SU-DHL-6 (cell line): ENCODE results near the gene AFG3L2.

Source experiments
- H2AFZ ChIP-seq: fragments of 200-600 bp; sonication (generic); 2 replicates; pipeline ENCODE4 v1.6.1; 2014; ENCODE audit warnings: low read depth, mild to moderate bottlenecking, moderate library complexity, mixed read lengths, antibody characterized with exemption, low read length; ENCODE audit not compliant: severe bottlenecking
- H3F3A ChIP-seq: fragments of 200-600 bp; shearing (Covaris generic); 2 replicates; pipeline ENCODE4 v1.6.0; 2016; ENCODE audit warnings: antibody characterized with exemption, mild to moderate bottlenecking; ENCODE audit not compliant: insufficient read depth
- H3K27ac ChIP-seq: fragments of 200-600 bp; sonication (generic); 2 replicates; pipeline ENCODE4 v1.5.1; 2016; ENCODE audit warnings: low read depth, mild to moderate bottlenecking, low read length, moderate library complexity, mixed read lengths
- H3K27me3 ChIP-seq: fragments of 200-600 bp; sonication (generic), shearing (Covaris generic); 2 replicates; pipeline ENCODE4 v1.6.0; 2014; ENCODE audit warnings: mild to moderate bottlenecking, low read length
- H3K36me3 ChIP-seq: fragments of 200-600 bp; sonication (generic); 2 replicates; pipeline ENCODE4 v1.6.1; 2014; ENCODE audit warnings: mild to moderate bottlenecking, low read length, mixed read lengths
- H3K4me2 ChIP-seq: fragments of 300-600, 200-600 bp; shearing (Covaris generic), sonication (generic); 2 replicates; pipeline ENCODE4 v1.6.0; 2014; ENCODE audit warnings: low read length, low read depth, mild to moderate bottlenecking; ENCODE audit not compliant: poor library complexity, severe bottlenecking
- H3K4me3 ChIP-seq: fragments of 200-600 bp; sonication (generic); 2 replicates; pipeline ENCODE4 v1.5.1; 2014; ENCODE audit warnings: antibody characterized with exemption, low read length, mild to moderate bottlenecking, mixed read lengths; ENCODE audit not compliant: insufficient read depth, poor library complexity, severe bottlenecking
- H3K79me2 ChIP-seq: fragments of 200-600 bp; sonication (generic); 2 replicates; pipeline ENCODE4 v1.6.1; 2014; ENCODE audit warnings: mild to moderate bottlenecking, low read length, moderate library complexity; ENCODE audit not compliant: insufficient read depth
- H3K9ac ChIP-seq: fragments of 200-600 bp; sonication (generic); 2 replicates; pipeline ENCODE4 v1.7.0; 2014; ENCODE audit warnings: mild to moderate bottlenecking, low read length
- H3K9me2 ChIP-seq: fragments of 200-600 bp; sonication (generic); replicated peaks from 2 replicates; pipeline ENCODE4 v1.6.1; 2014; ENCODE audit warnings: low read length; ENCODE audit not compliant: insufficient read depth
- H3K9me3 ChIP-seq: fragments of 200-600 bp; sonication (generic); 2 replicates; pipeline ENCODE4 v1.6.1; 2014; ENCODE audit warnings: low read length, mixed read lengths; ENCODE audit not compliant: insufficient read depth
- H4K20me1 ChIP-seq: fragments of 200-600 bp; sonication (generic); 2 replicates; pipeline ENCODE4 v1.6.1; 2014; ENCODE audit warnings: low read depth, mild to moderate bottlenecking, antibody characterized with exemption, low read length, moderate library complexity, mixed read lengths
- CTCF ChIP-seq: fragments of 200-600 bp; sonication (generic); IDR thresholded peaks from one replicate; pipeline ENCODE4 v1.5.1; 2017; ENCODE audit warnings: antibody characterized with exemption, mild to moderate bottlenecking, low read length, moderate library complexity; ENCODE audit not compliant: insufficient read depth, poor library complexity, severe bottlenecking
- EZH2phosphoT487 ChIP-seq: fragments of 200-600 bp; sonication (generic), shearing (Covaris generic); conservative IDR thresholded peaks from 2 replicates; pipeline ENCODE4 v1.6.1; 2018; ENCODE audit warnings: mild to moderate bottlenecking, antibody characterized with exemption, low read length, moderate library complexity, mixed read lengths

The AFG3L2 gene

GRCh38 chr18:12296457-12296856 is 80.6 kb downstream of the AFG3L2 start:
- no peak for TF ChIP-seq CTCF
- TF ChIP-seq EZH2phosphoT487: no peak
- no peaks in the 10 kb centered on the region for H3F3A ChIP-seq
- no peak overlapping the region for H3K9ac ChIP-seq
- no peak overlapping the region for H3K27ac ChIP-seq
- no peaks in the 10 kb centered on the region for H3K36me3 ChIP-seq
- no peak overlapping the region for H3K4me2 ChIP-seq
- no peaks in the 10 kb centered on the region for H3K9me2 ChIP-seq
- no peaks in the 10 kb centered on the region for H3K9me3 ChIP-seq
- no peak overlapping the region for H3K4me3 ChIP-seq
- H3K79me2 ChIP-seq: no peaks in the 10 kb centered on the region
- no peaks in the 10 kb centered on the region for H4K20me1 ChIP-seq
- no peak overlapping the region for H2AFZ ChIP-seq
- H3K27me3 ChIP-seq: no peaks in the 10 kb centered on the region

DNA sequence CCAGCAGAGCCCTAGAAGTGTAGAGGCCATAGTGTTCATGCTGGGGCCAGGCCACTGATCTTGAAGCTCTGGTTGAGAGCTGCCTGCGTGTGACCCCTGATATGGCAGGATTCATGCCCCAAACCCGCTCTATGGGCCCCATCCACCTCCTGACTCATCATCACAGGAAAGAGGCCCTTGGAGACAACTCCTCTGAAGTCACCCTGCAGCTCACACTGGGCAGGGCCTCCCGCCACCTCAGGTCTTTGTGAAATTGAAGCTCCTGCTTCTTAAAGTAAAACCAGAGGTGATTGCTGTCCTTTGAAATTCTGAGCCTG is 81.0 kb downstream of the AFG3L2 start:
- Histone ChIP-seq H3K36me3 (no peaks in the 10 kb centered on the region), H3K4me2 (no peak overlapping the region), H3F3A (no peaks in the 10 kb centered on the region), H3K27me3 (no peaks in the 10 kb centered on the region), H3K79me2 (no peaks in the 10 kb centered on the region), H3K27ac (no peak overlapping the region), H3K9me2 (no peaks in the 10 kb centered on the region), H3K9ac (no peak overlapping the region), H4K20me1 (no peaks in the 10 kb centered on the region), H2AFZ (no peak overlapping the region), H3K9me3 (no peaks in the 10 kb centered on the region), H3K4me3 (no peak overlapping the region)
- TF ChIP-seq CTCF (no peak), EZH2phosphoT487 (no peak)

- Histone ChIP-seq H3K36me3 (no peaks in the 10 kb centered on the region), H3K9me3 (no peaks in the 10 kb centered on the region), H2AFZ (no peak overlapping the region), H3K9ac (no peak overlapping the region), H3K4me2 (no peak overlapping the region), H4K20me1 (no peaks in the 10 kb centered on the region), H3K4me3 (no peak overlapping the region), H3K27ac (no peak overlapping the region), H3K9me2 (no peaks in the 10 kb centered on the region), H3K27me3 (no peaks in the 10 kb centered on the region), H3F3A (no peaks in the 10 kb centered on the region), H3K79me2 (no peaks in the 10 kb centered on the region)
- no peak for TF ChIP-seq CTCF
- TF ChIP-seq EZH2phosphoT487: no peak
Measured at GRCh38 chr18:12295389-12296086, 81.5 kb downstream of the AFG3L2 start.
